Measurements from ENCODE around the gene UTS2. TPM values are rescaled to one million over a fixed set of nuclear protein-coding genes. Genes with fewer than 3 reads are reported as not detected.

Gene UTS2
- total and polyA plus RNA-seq, 2 of the 13 experiments (the other 11 are each of a cell fraction or from before 2014, with no cell fraction given), result not detected

DNA sequence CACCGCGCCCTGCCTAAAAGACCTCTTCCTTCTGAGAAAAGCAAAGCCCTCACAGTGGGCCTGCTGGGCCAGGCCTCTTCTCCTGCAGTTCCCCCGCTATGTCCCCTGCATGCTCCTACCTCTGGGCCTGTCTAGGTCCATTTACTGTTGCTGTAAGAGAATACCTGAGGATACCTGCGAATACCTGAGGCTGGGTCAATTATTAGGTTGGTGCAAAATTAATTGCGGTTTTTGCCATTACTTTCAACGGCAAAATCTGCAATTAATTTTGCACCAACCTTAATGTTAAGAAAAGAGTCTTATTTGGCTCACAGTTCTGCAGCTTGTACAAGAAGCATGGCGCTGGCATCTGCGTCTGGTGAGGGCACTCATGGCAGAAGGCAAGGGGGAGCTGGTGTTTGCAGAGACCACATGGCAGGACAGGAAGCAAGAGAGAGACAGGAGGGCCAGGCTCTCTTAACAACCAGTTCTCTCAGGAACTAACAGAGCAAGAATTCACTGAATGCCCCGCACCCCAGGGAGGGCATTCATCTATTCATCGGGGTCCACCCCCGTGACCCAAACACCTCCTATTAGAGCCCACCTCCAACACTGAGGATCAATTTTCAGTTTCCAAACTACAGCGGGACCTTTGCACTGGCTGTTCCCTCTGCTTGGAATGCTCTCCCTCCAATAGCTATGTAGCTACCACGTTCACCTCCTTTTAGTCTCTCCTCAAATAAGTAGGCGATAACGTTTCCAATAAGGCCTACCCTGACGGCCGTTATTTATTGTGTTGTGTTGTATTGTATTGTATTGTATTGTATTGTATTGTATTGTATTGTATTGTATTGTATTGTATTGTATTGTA, 9.6 kb upstream of the UTS2 start:
- Histone ChIP-seq H3K4me3 (replicated peaks in 1 of 3; ENCODE audit: insufficient read depth in 1 of 3, low read depth in 2 of 3, low read length in 3 of 3) (no peak overlapping the region), H3K27me3 (ENCODE audit: control insufficient read depth in 1 of 2, insufficient read depth in 2 of 2, low read length in 2 of 2) (peaks cover 0 to 10% of the 10 kb centered on the region in 2 experiments; a peak in 3 of 5 replicates), H3K4me2 (ENCODE audit: low read depth, low read length) (no peak overlapping the region), H4K20me1 (ENCODE audit: insufficient read depth, low read length) (no peaks in the 10 kb centered on the region), H3K9me3 (ENCODE audit: low read length) (no peaks in the 10 kb centered on the region), H3K36me3 (replicated peaks in 1 of 2; ENCODE audit: control insufficient read depth in 1 of 2, insufficient read depth in 2 of 2, low read length in 2 of 2) (no peaks in the 10 kb centered on the region), H3K79me2 (ENCODE audit: insufficient read depth, low read length) (no peaks in the 10 kb centered on the region), H3K27ac (ENCODE audit: extremely low read length, insufficient read depth, low read length) (no peak overlapping the region), H3K4me1 (ENCODE audit: insufficient read depth, low read length) (no peaks in the 10 kb centered on the region), H2AFZ (ENCODE audit: low read length) (no peak overlapping the region), H3K9ac (ENCODE audit: insufficient read depth, low read depth, low read length) (no peak overlapping the region)
- POLR2A ChIA-PET, result no interaction called here
- CTCF ChIA-PET (ENCODE audit: low intra/inter-chr PET ratio, low total read pairs), result no interaction called here
- intact Hi-C loops (cut with micrococcal nuclease; ENCODE audit: unreplicated experiment), result no loop called here
- WGBS (ENCODE audit: low lambda C conversion rate), result 64% methylated on average over 17 of the region's 17 CpGs
- DNase-seq (ENCODE audit: low spot score) (no peak), FAIRE-seq (no peak), ATAC-seq (no peak)
- in situ Hi-C loops (cut with HindIII; ENCODE audit: extremely low pct_ligation_motif_present, low pct_unique_long_range_greater_than_20kb), result loop anchor here (25.0 kb wide), 1 partner anchor 200 kb away; no protein-coding TSS in a partner anchor
- TF ChIP-seq KLF9 (CRISPR knock-in tag; IDR thresholded peaks at IDR 0.05; ENCODE audit: low read depth) (no peak), SNAI1 (CRISPR knock-in tag; IDR thresholded peaks at IDR 0.05; ENCODE audit: borderline replicate concordance) (no peak), MBD4 (IDR thresholded peaks at IDR 0.05; ENCODE audit: borderline replicate concordance, low read length) (no peak), HNF4G (IDR thresholded peaks at IDR 0.05; ENCODE audit: borderline replicate concordance, low read depth, low read length) (no peak), HNF4G (CRISPR knock-in tag; IDR thresholded peaks at IDR 0.05; ENCODE audit: borderline replicate concordance, low read depth) (no peak), FOXJ3 (CRISPR knock-in tag; IDR thresholded peaks at IDR 0.05; ENCODE audit: borderline replicate concordance) (no peak), NFATC3 (CRISPR knock-in tag; IDR thresholded peaks at IDR 0.05) (no peak), HOXA5 (CRISPR knock-in tag; IDR thresholded peaks at IDR 0.05) (no peak), KLF11 (CRISPR knock-in tag; IDR thresholded peaks at IDR 0.05) (no peak), RNF2 (conservative IDR thresholded peaks at IDR 0.05; ENCODE audit: low read depth) (no peak)
- TF ChIP-seq, protein P1, sequence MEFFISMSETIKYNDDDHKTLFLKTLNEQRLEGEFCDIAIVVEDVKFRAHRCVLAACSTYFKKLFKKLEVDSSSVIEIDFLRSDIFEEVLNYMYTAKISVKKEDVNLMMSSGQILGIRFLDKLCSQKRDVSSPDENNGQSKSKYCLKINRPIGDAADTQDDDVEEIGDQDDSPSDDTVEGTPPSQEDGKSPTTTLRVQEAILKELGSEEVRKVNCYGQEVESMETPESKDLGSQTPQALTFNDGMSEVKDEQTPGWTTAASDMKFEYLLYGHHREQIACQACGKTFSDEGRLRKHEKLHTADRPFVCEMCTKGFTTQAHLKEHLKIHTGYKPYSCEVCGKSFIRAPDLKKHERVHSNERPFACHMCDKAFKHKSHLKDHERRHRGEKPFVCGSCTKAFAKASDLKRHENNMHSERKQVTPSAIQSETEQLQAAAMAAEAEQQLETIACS (CRISPR knock-in tag; IDR thresholded peaks at IDR 0.05), result no peak
- BruUV-seq (replicated peaks), result no TSS peak

All from HepG2 (cell line).